ENCODE results near the gene ZCCHC2.

The ZCCHC2 gene

DNA sequence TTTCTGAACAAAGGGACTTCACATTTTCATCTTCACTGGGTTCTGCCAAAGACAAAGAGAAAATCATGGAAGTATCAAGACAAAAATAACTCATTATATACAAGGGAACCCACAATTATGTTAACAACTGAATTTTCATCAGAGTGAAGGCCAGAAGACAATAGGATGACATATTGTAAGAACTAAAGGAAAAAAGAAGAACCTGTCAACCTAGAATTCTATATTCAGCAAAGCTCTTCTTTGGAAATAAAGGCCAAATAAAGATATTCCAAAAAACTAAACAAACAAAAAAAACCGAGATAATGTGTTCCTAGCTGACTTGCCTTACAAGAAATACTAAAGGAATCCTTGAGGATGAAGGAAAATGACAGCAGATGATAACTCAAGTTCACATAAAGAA lies 10.3 kb upstream of the ZCCHC2 start:
- H2AFZ ChIP-seq (ENCODE audit: insufficient read depth, low read length, poor library complexity), result no peak overlapping the region
- H3K23ac ChIP-seq (ENCODE audit: low read length), result no peak overlapping the region
- H3K79me1 ChIP-seq (ENCODE audit: low read length), result no peaks in the 10 kb centered on the region
- no peaks in the 10 kb centered on the region for H3K79me2 ChIP-seq (ENCODE audit: control insufficient read depth, insufficient read depth, low read length, poor library complexity)
- no peak overlapping the region for H2BK120ac ChIP-seq (ENCODE audit: insufficient read depth, low read length, poor library complexity)
- H2AK5ac ChIP-seq (ENCODE audit: low read length), result no peak overlapping the region
- WGBS (ENCODE audit: extremely low coverage, insufficient coverage, insufficient read length), result no CpG with 5 or more reads among the region's 1 CpG
- no peaks in the 10 kb centered on the region for H3K36me3 ChIP-seq (ENCODE audit: control insufficient read depth in 1 of 2, insufficient read depth in 2 of 2, low read length in 2 of 2)
- peaks cover 7% of the 10 kb centered on the region in 2 experiments for H3K4me1 ChIP-seq (ENCODE audit: control insufficient read depth in 1 of 2, insufficient read depth in 2 of 2, low read length in 2 of 2)
- H2BK5ac ChIP-seq (ENCODE audit: low read depth, low read length, poor library complexity), result no peak overlapping the region
- no peak overlapping the region for H3K14ac ChIP-seq (ENCODE audit: low read length)
- no peak overlapping the region for H3K4me2 ChIP-seq (ENCODE audit: low read length)
- no peak overlapping the region for H3K4me3 ChIP-seq (ENCODE audit: low read depth, low read length)
- H3K4ac ChIP-seq (ENCODE audit: low read depth, low read length), result no peak overlapping the region
- no peak overlapping the region for H4K12ac ChIP-seq (ENCODE audit: low read depth, low read length)
- H3K27me3 ChIP-seq (ENCODE audit: insufficient read depth, low read length), result no peaks in the 10 kb centered on the region
- H4K91ac ChIP-seq (ENCODE audit: low read depth, low read length), result no peak overlapping the region
- no peak overlapping the region for H3K9ac ChIP-seq (ENCODE audit: low read length)
- no peak overlapping the region for H4K8ac ChIP-seq (ENCODE audit: low read depth, low read length)
- no peak overlapping the region for H2BK12ac ChIP-seq (ENCODE audit: low read length)
- peaks cover 1% of the 10 kb centered on the region for H3K9me3 ChIP-seq (ENCODE audit: insufficient read depth, low read depth, low read length)
- no peak overlapping the region for H3K18ac ChIP-seq (ENCODE audit: low read length)
- no peak overlapping the region for H3K27ac ChIP-seq (ENCODE audit: low read depth, low read length)
- no peak for DNase-seq

DNA sequence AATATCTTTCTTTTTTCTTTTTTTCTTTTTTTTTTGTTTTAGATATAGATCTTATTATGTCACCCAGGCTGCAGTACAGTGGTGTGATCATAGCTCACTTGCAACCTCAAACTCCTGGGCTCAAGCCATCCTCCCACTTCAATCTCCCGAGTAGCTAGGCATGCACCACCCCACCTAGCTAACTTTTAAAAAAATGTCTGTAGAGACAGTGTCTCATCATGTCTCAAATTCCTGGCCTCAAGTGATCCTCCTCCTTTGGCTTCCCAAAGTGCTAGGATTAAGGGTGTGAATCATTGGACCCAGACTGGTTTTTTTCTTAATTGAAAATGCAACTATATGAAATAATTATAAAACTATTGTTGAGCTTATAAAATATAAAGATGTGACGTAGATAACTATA lies 9.8 kb upstream of the ZCCHC2 start:
- H3K23ac ChIP-seq (ENCODE audit: low read length), result no peak overlapping the region
- no peak overlapping the region for H2AFZ ChIP-seq (ENCODE audit: insufficient read depth, low read length, poor library complexity)
- H3K4me3 ChIP-seq (ENCODE audit: low read depth, low read length), result no peak overlapping the region
- H3K14ac ChIP-seq (ENCODE audit: low read length), result no peak overlapping the region
- no peak overlapping the region for H3K9ac ChIP-seq (ENCODE audit: low read length)
- no peak overlapping the region for H4K8ac ChIP-seq (ENCODE audit: low read depth, low read length)
- no peaks in the 10 kb centered on the region for H3K79me1 ChIP-seq (ENCODE audit: low read length)
- no peaks in the 10 kb centered on the region for H3K27me3 ChIP-seq (ENCODE audit: insufficient read depth, low read length)
- H3K18ac ChIP-seq (ENCODE audit: low read length), result no peak overlapping the region
- no peak overlapping the region for H3K4me2 ChIP-seq (ENCODE audit: low read length)
- no peak overlapping the region for H2BK120ac ChIP-seq (ENCODE audit: insufficient read depth, low read length, poor library complexity)
- no peak overlapping the region for H3K27ac ChIP-seq (ENCODE audit: low read depth, low read length)
- no peak overlapping the region for H4K12ac ChIP-seq (ENCODE audit: low read depth, low read length)
- no peak for DNase-seq
- H3K9me3 ChIP-seq (ENCODE audit: insufficient read depth, low read depth, low read length), result peaks cover 1% of the 10 kb centered on the region
- no peak overlapping the region for H2BK5ac ChIP-seq (ENCODE audit: low read depth, low read length, poor library complexity)
- no peak overlapping the region for H2BK12ac ChIP-seq (ENCODE audit: low read length)
- H3K79me2 ChIP-seq (ENCODE audit: control insufficient read depth, insufficient read depth, low read length, poor library complexity), result no peaks in the 10 kb centered on the region
- H3K36me3 ChIP-seq (ENCODE audit: control insufficient read depth in 1 of 2, insufficient read depth in 2 of 2, low read length in 2 of 2), result no peaks in the 10 kb centered on the region
- H3K4me1 ChIP-seq (ENCODE audit: control insufficient read depth in 1 of 2, insufficient read depth in 2 of 2, low read length in 2 of 2), result peaks cover 7% of the 10 kb centered on the region in 2 experiments
- H4K91ac ChIP-seq (ENCODE audit: low read depth, low read length), result no peak overlapping the region
- H2AK5ac ChIP-seq (ENCODE audit: low read length), result no peak overlapping the region
- WGBS (ENCODE audit: extremely low coverage, insufficient coverage, insufficient read length), result no CpG with 5 or more reads among the region's 2 CpGs
- H3K4ac ChIP-seq (ENCODE audit: low read depth, low read length), result no peak overlapping the region

DNA sequence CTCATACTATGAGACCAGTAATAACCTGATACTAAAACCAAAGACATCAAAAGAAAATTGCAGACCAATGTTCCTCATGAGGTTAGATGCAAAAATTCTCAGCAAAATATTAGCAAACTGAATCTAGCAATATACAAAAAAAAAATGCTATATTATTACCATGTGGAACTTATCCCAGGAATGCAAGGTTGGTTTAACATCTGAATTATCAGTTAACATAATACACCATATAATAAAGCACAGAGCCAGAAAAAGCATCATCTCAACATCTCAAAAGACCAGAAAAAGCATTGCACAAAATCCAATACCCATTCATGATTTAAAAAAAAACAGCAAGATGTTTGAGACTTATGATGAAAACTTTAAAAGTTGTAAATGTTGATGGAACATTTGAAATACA lies 8.3 kb upstream of the ZCCHC2 start:
- H3K79me1 ChIP-seq (ENCODE audit: low read length), result no peaks in the 10 kb centered on the region
- no peak overlapping the region for H2BK120ac ChIP-seq (ENCODE audit: insufficient read depth, low read length, poor library complexity)
- H3K23ac ChIP-seq (ENCODE audit: low read length), result no peak overlapping the region
- H3K79me2 ChIP-seq (ENCODE audit: control insufficient read depth, insufficient read depth, low read length, poor library complexity), result no peaks in the 10 kb centered on the region
- no peak overlapping the region for H2AK5ac ChIP-seq (ENCODE audit: low read length)
- no peak overlapping the region for H2AFZ ChIP-seq (ENCODE audit: insufficient read depth, low read length, poor library complexity)
- H3K27ac ChIP-seq (ENCODE audit: low read depth, low read length), result no peak overlapping the region
- H3K4me3 ChIP-seq (ENCODE audit: low read depth, low read length), result no peak overlapping the region
- no peak overlapping the region for H4K8ac ChIP-seq (ENCODE audit: low read depth, low read length)
- H2BK5ac ChIP-seq (ENCODE audit: low read depth, low read length, poor library complexity), result no peak overlapping the region
- no peaks in the 10 kb centered on the region for H3K36me3 ChIP-seq (ENCODE audit: control insufficient read depth in 1 of 2, insufficient read depth in 2 of 2, low read length in 2 of 2)
- no peak overlapping the region for H3K18ac ChIP-seq (ENCODE audit: low read length)
- H3K27me3 ChIP-seq (ENCODE audit: insufficient read depth, low read length), result no peaks in the 10 kb centered on the region
- no peak overlapping the region for H3K14ac ChIP-seq (ENCODE audit: low read length)
- no peak overlapping the region for H3K9ac ChIP-seq (ENCODE audit: low read length)
- H3K4ac ChIP-seq (ENCODE audit: low read depth, low read length), result no peak overlapping the region
- peaks cover 1% of the 10 kb centered on the region for H3K9me3 ChIP-seq (ENCODE audit: insufficient read depth, low read depth, low read length)
- H3K4me2 ChIP-seq (ENCODE audit: low read length), result no peak overlapping the region
- H4K12ac ChIP-seq (ENCODE audit: low read depth, low read length), result no peak overlapping the region
- no peak overlapping the region for H4K91ac ChIP-seq (ENCODE audit: low read depth, low read length)
- H3K4me1 ChIP-seq (ENCODE audit: control insufficient read depth in 1 of 2, insufficient read depth in 2 of 2, low read length in 2 of 2), result peaks cover 7% of the 10 kb centered on the region in 2 experiments
- no peak overlapping the region for H2BK12ac ChIP-seq (ENCODE audit: low read length)
- DNase-seq, result no peak

DNA sequence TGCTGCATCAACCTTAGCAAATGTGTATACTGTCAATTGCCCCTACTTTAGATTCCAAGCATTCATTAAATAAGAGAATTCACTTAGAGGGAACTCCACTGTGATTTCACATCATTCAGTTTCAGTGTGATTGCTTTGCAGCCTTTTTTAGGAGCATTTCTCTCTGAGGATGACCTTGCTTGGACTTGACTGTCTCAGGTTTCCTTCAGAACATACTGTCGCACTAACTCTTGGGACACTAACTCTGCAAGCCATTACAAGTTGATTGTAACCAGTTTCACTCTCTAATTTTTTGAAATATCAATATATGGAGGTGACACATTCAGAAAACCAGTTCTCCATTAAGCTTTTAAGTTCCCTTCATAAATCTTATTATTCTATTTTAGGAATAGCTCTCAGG lies 6.6 kb upstream of the ZCCHC2 start:
- no peak overlapping the region for H4K8ac ChIP-seq (ENCODE audit: low read depth, low read length)
- no peak overlapping the region for H3K27ac ChIP-seq (ENCODE audit: low read depth, low read length)
- H3K79me2 ChIP-seq (ENCODE audit: control insufficient read depth, insufficient read depth, low read length, poor library complexity), result no peaks in the 10 kb centered on the region
- H3K18ac ChIP-seq (ENCODE audit: low read length), result no peak overlapping the region
- no peak overlapping the region for H3K14ac ChIP-seq (ENCODE audit: low read length)
- no peak overlapping the region for H2AK5ac ChIP-seq (ENCODE audit: low read length)
- no peaks in the 10 kb centered on the region for H3K36me3 ChIP-seq (ENCODE audit: control insufficient read depth in 1 of 2, insufficient read depth in 2 of 2, low read length in 2 of 2)
- H3K9me3 ChIP-seq (ENCODE audit: insufficient read depth, low read depth, low read length), result peaks cover 1% of the 10 kb centered on the region
- no peaks in the 10 kb centered on the region for H3K4me1 ChIP-seq (ENCODE audit: control insufficient read depth in 1 of 2, insufficient read depth in 2 of 2, low read length in 2 of 2)
- H3K4me3 ChIP-seq (ENCODE audit: low read depth, low read length), result no peak overlapping the region
- no peak overlapping the region for H3K4ac ChIP-seq (ENCODE audit: low read depth, low read length)
- no peak overlapping the region for H3K9ac ChIP-seq (ENCODE audit: low read length)
- no peaks in the 10 kb centered on the region for H3K27me3 ChIP-seq (ENCODE audit: insufficient read depth, low read length)
- H2BK5ac ChIP-seq (ENCODE audit: low read depth, low read length, poor library complexity), result no peak overlapping the region
- H4K12ac ChIP-seq (ENCODE audit: low read depth, low read length), result no peak overlapping the region
- WGBS (ENCODE audit: extremely low coverage, insufficient coverage, insufficient read length), result no CpG with 5 or more reads among the region's 1 CpG
- no peak overlapping the region for H3K4me2 ChIP-seq (ENCODE audit: low read length)
- H3K79me1 ChIP-seq (ENCODE audit: low read length), result no peaks in the 10 kb centered on the region
- DNase-seq, result no peak
- no peak overlapping the region for H2BK120ac ChIP-seq (ENCODE audit: insufficient read depth, low read length, poor library complexity)
- no peak overlapping the region for H2AFZ ChIP-seq (ENCODE audit: insufficient read depth, low read length, poor library complexity)
- H3K23ac ChIP-seq (ENCODE audit: low read length), result no peak overlapping the region
- H2BK12ac ChIP-seq (ENCODE audit: low read length), result no peak overlapping the region
- H4K91ac ChIP-seq (ENCODE audit: low read depth, low read length), result no peak overlapping the region

Data from trophoblast cell (in vitro differentiated cells and primary cell).